ENCODE results near the gene GANC. TPM values are rescaled to one million over a fixed set of nuclear protein-coding genes. Genes with fewer than 3 reads are reported as not detected.

Gene GANC
- total RNA-seq, 2 donors from 2014 or later, result 39.8 to 47.6 TPM

- Histone ChIP-seq H3K36me3 (no peaks in the 10 kb centered on the region), H3K9ac (ENCODE audit: low read depth in 2 of 2, low read length in 2 of 2) (no peak overlapping the region), H3K27ac (no peak overlapping the region), H3K27me3 (no peaks in the 10 kb centered on the region), H3K4me3 (no peak overlapping the region), H3K4me1 (no peaks in the 10 kb centered on the region), H3K9me3 (no peaks in the 10 kb centered on the region)
- TF ChIP-seq, protein P1, sequence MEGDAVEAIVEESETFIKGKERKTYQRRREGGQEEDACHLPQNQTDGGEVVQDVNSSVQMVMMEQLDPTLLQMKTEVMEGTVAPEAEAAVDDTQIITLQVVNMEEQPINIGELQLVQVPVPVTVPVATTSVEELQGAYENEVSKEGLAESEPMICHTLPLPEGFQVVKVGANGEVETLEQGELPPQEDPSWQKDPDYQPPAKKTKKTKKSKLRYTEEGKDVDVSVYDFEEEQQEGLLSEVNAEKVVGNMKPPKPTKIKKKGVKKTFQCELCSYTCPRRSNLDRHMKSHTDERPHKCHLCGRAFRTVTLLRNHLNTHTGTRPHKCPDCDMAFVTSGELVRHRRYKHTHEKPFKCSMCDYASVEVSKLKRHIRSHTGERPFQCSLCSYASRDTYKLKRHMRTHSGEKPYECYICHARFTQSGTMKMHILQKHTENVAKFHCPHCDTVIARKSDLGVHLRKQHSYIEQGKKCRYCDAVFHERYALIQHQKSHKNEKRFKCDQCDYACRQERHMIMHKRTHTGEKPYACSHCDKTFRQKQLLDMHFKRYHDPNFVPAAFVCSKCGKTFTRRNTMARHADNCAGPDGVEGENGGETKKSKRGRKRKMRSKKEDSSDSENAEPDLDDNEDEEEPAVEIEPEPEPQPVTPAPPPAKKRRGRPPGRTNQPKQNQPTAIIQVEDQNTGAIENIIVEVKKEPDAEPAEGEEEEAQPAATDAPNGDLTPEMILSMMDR (IDR thresholded peaks at IDR 0.05), result no peak
- intact Hi-C loops (cut with DNase I), result no loop called here
- DNase-seq, result no peak
These were observed 46.2 kb downstream of the GANC start for GRCh38 chr15:42319206-42319605.

DNA sequence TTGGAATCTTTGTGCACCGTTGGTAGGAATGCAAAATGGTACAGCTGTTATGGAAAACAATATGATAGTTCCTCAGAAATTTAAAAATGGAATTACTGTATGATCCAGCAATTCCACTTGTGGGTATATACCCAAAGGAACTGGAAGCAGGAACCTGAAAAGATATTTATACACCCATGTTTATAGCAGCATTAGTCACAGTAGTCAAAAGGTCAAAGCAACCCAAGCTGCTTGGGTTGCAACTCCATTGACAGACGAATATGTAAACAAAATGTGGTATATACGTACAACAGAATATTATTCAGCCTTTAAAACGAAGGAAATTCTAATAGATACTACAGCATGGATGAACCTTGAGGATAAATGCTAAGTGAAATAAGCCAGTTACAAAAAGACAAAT lies 51.3 kb downstream of the GANC start:
- Histone ChIP-seq H3K4me1 (no peaks in the 10 kb centered on the region), H3K27me3 (no peaks in the 10 kb centered on the region), H3K36me3 (no peaks in the 10 kb centered on the region), H3K27ac (no peak overlapping the region), H3K4me3 (no peak overlapping the region), H3K9me3 (no peaks in the 10 kb centered on the region), H3K9ac (ENCODE audit: low read depth in 2 of 2, low read length in 2 of 2) (no peak overlapping the region)
- intact Hi-C loops (cut with DNase I), result no loop called here
- no peak for DNase-seq
- TF ChIP-seq, protein P1 (IDR thresholded peaks at IDR 0.05), result no peak

DNA sequence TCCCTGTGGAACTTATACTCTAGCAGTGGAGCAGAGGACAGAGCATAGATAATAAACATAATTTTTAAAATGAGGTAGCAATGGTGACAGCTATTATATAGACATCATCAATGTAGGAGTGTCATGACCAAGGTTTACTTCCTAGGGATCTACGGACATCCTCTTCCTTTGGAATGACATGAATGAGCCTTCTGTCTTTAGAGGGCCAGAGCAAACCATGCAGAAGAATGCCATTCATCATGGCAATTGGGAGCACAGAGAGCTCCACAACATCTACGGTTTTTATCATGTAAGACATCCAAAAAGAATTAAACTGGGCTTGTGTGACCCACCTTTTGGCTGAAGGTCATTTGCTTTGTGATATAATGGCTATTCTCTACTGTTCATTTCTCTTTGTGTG lies 56.2 kb downstream of the GANC start:
- Histone ChIP-seq H3K9me3 (no peaks in the 10 kb centered on the region), H3K4me1 (no peaks in the 10 kb centered on the region), H3K27ac (no peak overlapping the region), H3K9ac (ENCODE audit: low read depth in 2 of 2, low read length in 2 of 2) (no peak overlapping the region), H3K36me3 (no peaks in the 10 kb centered on the region), H3K27me3 (no peaks in the 10 kb centered on the region), H3K4me3 (no peak overlapping the region)
- intact Hi-C loops (cut with DNase I), result no loop called here
- TF ChIP-seq, protein P1 (IDR thresholded peaks at IDR 0.05), result no peak
- DNase-seq, result no peak

GRCh38 chr15:42329992-42330391 lies 57.0 kb downstream of the GANC start:
- Histone ChIP-seq H3K27me3 (no peaks in the 10 kb centered on the region), H3K36me3 (no peaks in the 10 kb centered on the region), H3K27ac (no peak overlapping the region), H3K4me3 (no peak overlapping the region), H3K9me3 (no peaks in the 10 kb centered on the region), H3K4me1 (no peaks in the 10 kb centered on the region), H3K9ac (ENCODE audit: low read depth in 2 of 2, low read length in 2 of 2) (no peak overlapping the region)
- TF ChIP-seq, protein P1 (IDR thresholded peaks at IDR 0.05), result no peak
- no peak for DNase-seq
- intact Hi-C loops (cut with DNase I), result no loop called here

GRCh38 chr15:42331235-42331634 lies 58.2 kb downstream of the GANC start:
- DNase-seq, result no peak
- Histone ChIP-seq H3K27me3 (no peaks in the 10 kb centered on the region), H3K4me1 (no peaks in the 10 kb centered on the region), H3K36me3 (no peaks in the 10 kb centered on the region), H3K27ac (no peak overlapping the region), H3K9ac (ENCODE audit: low read depth in 2 of 2, low read length in 2 of 2) (no peak overlapping the region), H3K9me3 (no peaks in the 10 kb centered on the region), H3K4me3 (no peak overlapping the region)
- intact Hi-C loops (cut with DNase I), result no loop called here
- TF ChIP-seq, protein P1 (IDR thresholded peaks at IDR 0.05), result no peak

DNA sequence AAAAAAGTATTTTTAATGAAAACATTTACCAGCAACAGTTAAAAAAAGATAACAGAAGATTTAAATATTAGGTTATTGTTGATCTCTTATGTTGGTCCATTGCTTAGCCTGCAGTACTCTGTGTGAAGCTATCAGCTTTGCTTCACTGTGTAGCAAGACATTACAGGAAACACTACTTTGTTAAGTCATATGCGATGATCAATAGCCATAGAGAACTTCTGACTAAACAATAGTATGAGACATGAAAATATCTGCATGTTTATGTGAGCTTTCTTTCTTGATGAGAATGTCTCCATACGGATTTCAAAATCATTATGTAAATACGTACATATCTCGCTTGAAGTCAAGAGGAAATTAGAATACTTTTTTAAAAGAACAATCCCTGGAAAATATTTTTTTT lies 59.3 kb downstream of the GANC start:
- Histone ChIP-seq H3K36me3 (no peaks in the 10 kb centered on the region), H3K27ac (no peak overlapping the region), H3K4me3 (no peak overlapping the region), H3K27me3 (no peaks in the 10 kb centered on the region), H3K4me1 (no peaks in the 10 kb centered on the region), H3K9ac (ENCODE audit: low read depth in 2 of 2, low read length in 2 of 2) (no peak overlapping the region), H3K9me3 (no peaks in the 10 kb centered on the region)
- intact Hi-C loops (cut with DNase I), result no loop called here
- TF ChIP-seq, protein P1 (IDR thresholded peaks at IDR 0.05), result no peak
- DNase-seq, result no peak
